Measurements from ENCODE around the gene TSPOAP1.
"Not testable (repeated sequence)": the region's sequence is repeated elsewhere in the genome, so short reads cannot be mapped to it uniquely, and the experiment has no call there.

The TSPOAP1 gene

GRCh38 chr17:58362368-58363014 is 33.9 kb upstream of the TSPOAP1 start:
- no peak for DNase-seq

GRCh38 chr17:58360296-58361063 is 31.9 kb upstream of the TSPOAP1 start:
- no peak for DNase-seq

- no peak for DNase-seq
These were observed 30.0 kb upstream of the TSPOAP1 start for GRCh38 chr17:58358408-58359172.

GRCh38 chr17:58357312-58358297 is 29.0 kb upstream of the TSPOAP1 start:
- DNase-seq, result no peak

- DNase-seq, result no peak
These were observed 27.6 kb upstream of the TSPOAP1 start for GRCh38 chr17:58356231-58356630.

GRCh38 chr17:58354541-58355216 is 26.1 kb upstream of the TSPOAP1 start:
- DNase-seq, result no peak

GRCh38 chr17:58353389-58353825 is 24.8 kb upstream of the TSPOAP1 start:
- no peak for DNase-seq

GRCh38 chr17:58352596-58353388 is 24.2 kb upstream of the TSPOAP1 start:
- DNase-seq, result no peak

GRCh38 chr17:58351831-58352595 is 23.4 kb upstream of the TSPOAP1 start, which contains the start of gene SUPT4H1:
TSS of gene SUPT4H1 (minus strand) at chr17:58352201. CDS start at chr17:58352135, 66 bp downstream.
- DNase-seq, result peak; percentile 61

- DNase-seq, result no peak
These were observed 22.6 kb upstream of the TSPOAP1 start for GRCh38 chr17:58351182-58351581.

- DNase-seq, result no peak
These were observed 19.4 kb upstream of the TSPOAP1 start for GRCh38 chr17:58348038-58348437.

GRCh38 chr17:58345500-58345899 is 16.9 kb upstream of the TSPOAP1 start:
- no peak for DNase-seq

- no peak for DNase-seq
These were observed 16.2 kb upstream of the TSPOAP1 start for GRCh38 chr17:58344791-58345157.

GRCh38 chr17:58344047-58344790 is 15.6 kb upstream of the TSPOAP1 start:
- DNase-seq, result peak; percentile 51

GRCh38 chr17:58343131-58343530 is 14.5 kb upstream of the TSPOAP1 start:
- no peak for DNase-seq

- no peak for DNase-seq
These were observed 13.4 kb upstream of the TSPOAP1 start for GRCh38 chr17:58341861-58342475.

- DNase-seq, result not testable (repeated sequence)
These were observed 12.7 kb upstream of the TSPOAP1 start for GRCh38 chr17:58341136-58341860.

- no peak for DNase-seq
These were observed 11.8 kb upstream of the TSPOAP1 start for GRCh38 chr17:58340405-58340876.
